ENCODE results near the gene GOLT1A.

Gene GOLT1A

GRCh38 chr1:204218552-204218951 is 4.8 kb upstream of the GOLT1A start:
- no peak for DNase-seq (ENCODE audit: low spot score)

GRCh38 chr1:204217648-204218000 is 3.8 kb upstream of the GOLT1A start:
- DNase-seq (ENCODE audit: low spot score) = no peak

- no peak for DNase-seq (ENCODE audit: low spot score)
Observed at GRCh38 chr1:204216880-204217647, 3.3 kb upstream of the GOLT1A start.

GRCh38 chr1:204216236-204216635 is 2.4 kb upstream of the GOLT1A start:
- no peak for DNase-seq (ENCODE audit: low spot score)

GRCh38 chr1:204212715-204213114 is 1.1 kb downstream of the GOLT1A start:
- no peak for DNase-seq (ENCODE audit: low spot score)

GRCh38 chr1:204211046-204211445 is 2.7 kb downstream of the GOLT1A start:
- DNase-seq (ENCODE audit: low spot score) = no peak

GRCh38 chr1:204207136-204207616 is 6.6 kb downstream of the GOLT1A start:
- DNase-seq (ENCODE audit: low spot score) = peak; percentile 37

- no peak for DNase-seq (ENCODE audit: low spot score)
Observed at GRCh38 chr1:204206121-204206520, 7.7 kb downstream of the GOLT1A start.

GRCh38 chr1:204205486-204205885 is 8.3 kb downstream of the GOLT1A start:
- DNase-seq (ENCODE audit: low spot score) = no peak

- DNase-seq (ENCODE audit: low spot score) = no peak
Observed at GRCh38 chr1:204204944-204205343, 8.8 kb downstream of the GOLT1A start.

GRCh38 chr1:204203206-204203767 is 10.5 kb downstream of the GOLT1A start:
- no peak for DNase-seq (ENCODE audit: low spot score)

GRCh38 chr1:204202481-204202880 is 11.3 kb downstream of the GOLT1A start:
- no peak for DNase-seq (ENCODE audit: low spot score)

- no peak for DNase-seq (ENCODE audit: low spot score)
Observed at GRCh38 chr1:204201348-204202040, 12.3 kb downstream of the GOLT1A start.

- no peak for DNase-seq (ENCODE audit: low spot score)
Observed at GRCh38 chr1:204199579-204199978, 14.2 kb downstream of the GOLT1A start.

- no peak for DNase-seq (ENCODE audit: low spot score)
Observed at GRCh38 chr1:204198348-204199340, 15.1 kb downstream of the GOLT1A start.

GRCh38 chr1:204197068-204197467 is 16.7 kb downstream of the GOLT1A start:
- DNase-seq (ENCODE audit: low spot score) = no peak

GRCh38 chr1:204196068-204196795 is 17.6 kb downstream of the GOLT1A start, which contains the start of gene KISS1:
TSS of gene KISS1 (minus strand) at chr1:204196491. CDS start at chr1:204192876, 3,615 bp downstream.
- no peak for DNase-seq (ENCODE audit: low spot score)

- DNase-seq (ENCODE audit: low spot score) = no peak
Observed at GRCh38 chr1:204194771-204195170, 19.0 kb downstream of the GOLT1A start.

GRCh38 chr1:204194080-204194479 is 19.7 kb downstream of the GOLT1A start:
- DNase-seq (ENCODE audit: low spot score) = no peak

- DNase-seq (ENCODE audit: low spot score) = no peak
Observed at GRCh38 chr1:204192589-204193352, 21.0 kb downstream of the GOLT1A start.
